Measurements from ENCODE around the gene GSE1. TPM values are rescaled to one million over a fixed set of nuclear protein-coding genes. Genes with fewer than 3 reads are reported as not detected.

The GSE1 gene
- total RNA-seq, 1 experiment from 2014 or later = 124 TPM

GRCh38 chr16:85600078-85600477 lies 13.0 kb upstream of the GSE1 start (continued):
- TF ChIP-seq ZNF532 (CRISPR knock-in tag; IDR thresholded peaks at IDR 0.05; ENCODE audit: borderline replicate concordance) (no peak), SMAD4 (CRISPR knock-in tag; IDR thresholded peaks at IDR 0.05) (no peak), TCF7 (CRISPR knock-in tag; IDR thresholded peaks at IDR 0.05; ENCODE audit: low read depth) (no peak)

GRCh38 chr16:85600530-85601271 lies 12.4 kb upstream of the GSE1 start:
- Mint-ChIP-seq H3K9me3 (no peaks in the 10 kb centered on the region), H3K36me3 (no peaks in the 10 kb centered on the region), H3K4me1 (peaks cover 66% of the 10 kb centered on the region), H3K27me3 (ENCODE audit: low read depth) (no peaks in the 10 kb centered on the region), H3K4me3 (no peak overlapping the region), H3K27ac (peak overlapping the region; percentile 74)
- TF ChIP-seq ZNF512 (CRISPR knock-in tag; IDR thresholded peaks at IDR 0.05; ENCODE audit: borderline replicate concordance) (no peak), NFATC4 (CRISPR knock-in tag; IDR thresholded peaks at IDR 0.05) (no peak), NR2C2 (CRISPR knock-in tag; IDR thresholded peaks at IDR 0.05) (no peak), GTF2I (CRISPR knock-in tag; conservative IDR thresholded peaks at IDR 0.05) (no peak), JUN (CRISPR knock-in tag; IDR thresholded peaks at IDR 0.05) (no peak), ATF3 (CRISPR knock-in tag; conservative IDR thresholded peaks at IDR 0.05) (no peak), CTCF (IDR thresholded peaks at IDR 0.05) (no peak), GRHL2 (CRISPR knock-in tag; IDR thresholded peaks at IDR 0.05; ENCODE audit: insufficient replicate concordance, severe bottlenecking) (no peak), ZSCAN18 (CRISPR knock-in tag; IDR thresholded peaks at IDR 0.05) (no peak), AFF4 (CRISPR knock-in tag; IDR thresholded peaks at IDR 0.05; ENCODE audit: borderline replicate concordance) (no peak)
- TF ChIP-seq, protein P1, sequence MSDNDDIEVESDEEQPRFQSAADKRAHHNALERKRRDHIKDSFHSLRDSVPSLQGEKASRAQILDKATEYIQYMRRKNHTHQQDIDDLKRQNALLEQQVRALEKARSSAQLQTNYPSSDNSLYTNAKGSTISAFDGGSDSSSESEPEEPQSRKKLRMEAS (CRISPR knock-in tag; IDR thresholded peaks at IDR 0.05) = no peak
- ChIA-PET CTCF (interaction anchor here (0.8 to 4.6 kb wide), 18 partner anchors 8 to 428 kb away, joined by 3 to 26 read pairs (median 5); no protein-coding TSS in a partner anchor), POLR2A (interaction anchor here (2.5 kb wide), 1 partner anchor 43 kb away, joined by 8 read pairs; no protein-coding TSS in a partner anchor)
- peak; percentile 11 for ATAC-seq
- DNase-seq (ENCODE audit: low spot score) = no peak
